ENCODE measurements around the gene CYLD. TPM values are rescaled to one million over a fixed set of nuclear protein-coding genes. Genes with fewer than 3 reads are reported as not detected.

The CYLD gene
- total RNA-seq, 4 donors from 2014 or later = 79.2 to 180 (median 92.4) TPM

- intact Hi-C loops (cut with DNase I) = no loop called here
- Histone ChIP-seq H3K36me3 (no peaks in the 10 kb centered on the region), H3K4me1 (no peaks in the 10 kb centered on the region), H3K27me3 (no peaks in the 10 kb centered on the region), H3K27ac (no peak overlapping the region), H3K9me3 (no peaks in the 10 kb centered on the region), H3K4me3 (replicated peaks in 1 of 3) (no peak overlapping the region)
- DNase-seq = no peak
- 92 to 96% methylated on average over 14 of the region's 21 CpGs for WGBS, 2 donors
- no peak for TF ChIP-seq CTCF (IDR thresholded peaks at IDR 0.05)
- TF ChIP-seq POLR2A (IDR thresholded peaks at IDR 0.05) = no peak
Measured at GRCh38 chr16:50711040-50711439, 30.8 kb upstream of the CYLD start.

- H3K27ac ChIP-seq = no peak overlapping the region
- H3K36me3 ChIP-seq = no peaks in the 10 kb centered on the region
- no peak overlapping the region for H3K4me3 ChIP-seq (replicated peaks in 1 of 3)
- no peaks in the 10 kb centered on the region for H3K4me1 ChIP-seq
- DNase-seq = peak; percentile 17 to 54
- 66 to 75% methylated on average over 13 to 16 of the region's 25 CpGs for WGBS, 2 donors
- no peaks in the 10 kb centered on the region for H3K27me3 ChIP-seq
- intact Hi-C loops (cut with DNase I) = no loop called here
- H3K9me3 ChIP-seq = no peaks in the 10 kb centered on the region
- no peak for TF ChIP-seq POLR2A (IDR thresholded peaks at IDR 0.05)
- TF ChIP-seq CTCF (IDR thresholded peaks at IDR 0.05) = no peak
Measured at GRCh38 chr16:50711862-50712559, 29.9 kb upstream of the CYLD start.

GRCh38 chr16:50712560-50712898 lies 29.4 kb upstream of the CYLD start:
- intact Hi-C loops (cut with DNase I) = no loop called here
- Histone ChIP-seq H3K36me3 (no peaks in the 10 kb centered on the region), H3K4me3 (replicated peaks in 1 of 3) (no peak overlapping the region), H3K9me3 (no peaks in the 10 kb centered on the region), H3K27ac (no peak overlapping the region), H3K27me3 (no peaks in the 10 kb centered on the region), H3K4me1 (no peaks in the 10 kb centered on the region)
- DNase-seq = no peak
- no peak for TF ChIP-seq CTCF (IDR thresholded peaks at IDR 0.05)
- WGBS, 2 donors = 61 to 89% methylated on average over 3 of the region's 3 CpGs

- no peak for TF ChIP-seq POLR2A (IDR thresholded peaks at IDR 0.05)
- TF ChIP-seq CTCF (IDR thresholded peaks at IDR 0.05) = no peak
- no peaks in the 10 kb centered on the region for H3K4me1 ChIP-seq
- no peaks in the 10 kb centered on the region for H3K9me3 ChIP-seq
- H3K36me3 ChIP-seq = no peaks in the 10 kb centered on the region
- 70 to 92% methylated on average over 4 of the region's 4 CpGs for WGBS, 2 donors
- no peak for DNase-seq
- intact Hi-C loops (cut with DNase I) = no loop called here
- no peak overlapping the region for H3K27ac ChIP-seq
- no peaks in the 10 kb centered on the region for H3K27me3 ChIP-seq
- H3K4me3 ChIP-seq (replicated peaks in 1 of 3) = no peak overlapping the region
Measured at GRCh38 chr16:50712956-50713355, 28.9 kb upstream of the CYLD start.

GRCh38 chr16:50717091-50717490 lies 24.8 kb upstream of the CYLD start:
- Histone ChIP-seq H3K27me3 (no peaks in the 10 kb centered on the region), H3K27ac (no peak overlapping the region), H3K9me3 (no peaks in the 10 kb centered on the region), H3K36me3 (no peaks in the 10 kb centered on the region), H3K4me3 (replicated peaks in 1 of 3) (no peak overlapping the region), H3K4me1 (no peaks in the 10 kb centered on the region)
- WGBS, 2 donors = 60 to 69% methylated on average over 4 of the region's 4 CpGs
- intact Hi-C loops (cut with DNase I) = no loop called here
- DNase-seq = no peak
- TF ChIP-seq CTCF (IDR thresholded peaks at IDR 0.05) (no peak), POLR2A (IDR thresholded peaks at IDR 0.05) (no peak)
